OCI-LY3 (cell line): ENCODE results near the gene IL1RAPL1.

Source experiments
- CTCF ChIP-seq: fragments of 200-600, 300-600 bp; sonication (generic); IDR thresholded peaks from 2 replicates; pipeline ENCODE4 v1.5.1; 2014; ENCODE audit warnings: antibody characterized with exemption, low read length, low read depth
- EZH2phosphoT487 ChIP-seq: fragments of 200-600 bp; shearing (Covaris generic); IDR thresholded peaks from 2 replicates; pipeline ENCODE4 v1.6.1; 2018; ENCODE audit warnings: antibody characterized with exemption, mixed run types, low read depth

GRCh38 chrX:29477878-29478277 lies 890.6 kb downstream of the IL1RAPL1 start:
- TF ChIP-seq CTCF (no peak), EZH2phosphoT487 (no peak)
